K562 (cell line): ENCODE measurements around the gene PALM3. TPM values are rescaled to one million over a fixed set of nuclear protein-coding genes. Genes with fewer than 3 reads are reported as not detected.

ENCODE experiments used
- ARID3A ChIP-seq: IDR thresholded peaks from 2 replicates; pipeline ENCODE4 v1.6.1; 2012; ENCODE audit warnings: low read depth, low read length, improper control_type of control experiment, borderline replicate concordance
- MAZ ChIP-seq, 2 experiments: fragments of 450-650 bp in 1 of 2; sonication (generic) in 1 of 2; formaldehyde crosslinking; IDR thresholded peaks in 1 of 2; conservative IDR thresholded peaks in 1 of 2; 2 replicates each; pipeline versions ENCODE4 v1.4.0 to v1.5.0; 2020; ENCODE audit warnings: mild to moderate bottlenecking in 1 of 2, missing genetic modification reagents in 1 of 2
- PHB2 ChIP-seq: fragments of 450-650 bp; IDR thresholded peaks from 2 replicates; pipeline ENCODE4 v1.6.1; 2017; ENCODE audit warnings: low read depth
- RAD21 ChIP-seq, 2 experiments: fragments of 250-450 bp in 1 of 2; fragments of 450-650 bp in 1 of 2; sonication (Bioruptor Pico) in 1 of 2; formaldehyde crosslinking in 1 of 2; IDR thresholded peaks in 1 of 2; conservative IDR thresholded peaks in 1 of 2; 2 replicates each; pipeline versions ENCODE4 v1.4.0 to v1.8.0; 2020 to 2022; ENCODE audit warnings: mild to moderate bottlenecking in 2 of 2, moderate library complexity in 1 of 2
- REST ChIP-seq, 2 experiments: fragments of 450-650 bp; formaldehyde crosslinking in 1 of 2; IDR thresholded peaks; 2 replicates each; pipeline versions ENCODE4 v1.4.0 to v1.6.1; 2014 to 2020; ENCODE audit warnings: mild to moderate bottlenecking in 2 of 2, borderline replicate concordance in 1 of 2, low read depth in 1 of 2
- THRAP3 ChIP-seq: fragments of 450-650 bp; IDR thresholded peaks from 2 replicates; pipeline ENCODE4 v1.6.1; 2016; ENCODE audit warnings: mild to moderate bottlenecking, inconsistent platforms, borderline replicate concordance
- XRCC5 ChIP-seq: fragments of 200-400 bp; formaldehyde crosslinking; IDR thresholded peaks from 2 replicates; pipeline ENCODE4 v1.6.1; 2017; ENCODE audit warnings: low read depth, mild to moderate bottlenecking, low read length
- YY1 ChIP-seq, 3 experiments: IDR thresholded peaks; 2 replicates each; pipeline ENCODE4 v1.6.1; 2011; ENCODE audit warnings: low read length in 2 of 3, mild to moderate bottlenecking in 2 of 3, moderate library complexity in 2 of 3, borderline replicate concordance in 1 of 3, control low read depth in 1 of 3, low read depth in 1 of 3; ENCODE audit not compliant: insufficient read depth in 3 of 3, insufficient replicate concordance in 2 of 3, control insufficient read depth in 1 of 3, insufficient read length in 1 of 3; ENCODE audit errors: extremely low read depth in 1 of 3
- polyA plus RNA-seq, 8 experiments: library from polyadenylated mRNA; depleted of rRNA in 4 of 8; stranded (reverse) in 5 of 8; unstranded in 3 of 8; fragments of >200 nt; fragmentation: Nextera tagmentation in 2 of 8; fragmentation: Illumina TruSeq in 1 of 8; extraction: Ambion mirVana in 2 of 8; extraction: Trizol in 1 of 8; gene quantifications; 2 replicates each; pipeline versions ENCODE4 v1.2.1 to v1.2.3, GENCODE V29; 2011 to 2014; ENCODE audit warnings: inconsistent platforms in 1 of 8, missing spikeins in 1 of 8
- total RNA-seq, 7 experiments: library from RNA; depleted of rRNA in 6 of 7; stranded (reverse); fragments of >200 nt in 6 of 7; fragmentation: Illumina TruSeq in 2 of 7; extraction: Trizol in 2 of 7; gene quantifications; 2 replicates each; pipeline versions ENCODE4 v1.2.1 to v1.2.3, GENCODE V29; 2011 to 2021; ENCODE audit warnings: low replicate concordance in 1 of 7
- TF ChIP-seq, protein P1 (sequence below), 2 experiments: fragments of 200-800 bp in 1 of 2; sonication (Bioruptor generic) in 1 of 2; sonication (generic) in 1 of 2; formaldehyde crosslinking in 1 of 2; IDR thresholded peaks in 1 of 2; conservative IDR thresholded peaks in 1 of 2; 2 replicates each; pipeline versions ENCODE4 v1.5.0 to v1.6.1; 2016 to 2020; ENCODE audit warnings: missing compliant biosample characterization in 1 of 2, missing genetic modification characterization in 1 of 2, missing genetic modification reagents in 1 of 2

PALM3 gene
- total and polyA plus RNA-seq, 9 of the 15 experiments (the other 6 are each of a cell fraction or from before 2014, with no cell fraction given), result 0.07 to 9.3 (median 3.3) TPM

DNA sequence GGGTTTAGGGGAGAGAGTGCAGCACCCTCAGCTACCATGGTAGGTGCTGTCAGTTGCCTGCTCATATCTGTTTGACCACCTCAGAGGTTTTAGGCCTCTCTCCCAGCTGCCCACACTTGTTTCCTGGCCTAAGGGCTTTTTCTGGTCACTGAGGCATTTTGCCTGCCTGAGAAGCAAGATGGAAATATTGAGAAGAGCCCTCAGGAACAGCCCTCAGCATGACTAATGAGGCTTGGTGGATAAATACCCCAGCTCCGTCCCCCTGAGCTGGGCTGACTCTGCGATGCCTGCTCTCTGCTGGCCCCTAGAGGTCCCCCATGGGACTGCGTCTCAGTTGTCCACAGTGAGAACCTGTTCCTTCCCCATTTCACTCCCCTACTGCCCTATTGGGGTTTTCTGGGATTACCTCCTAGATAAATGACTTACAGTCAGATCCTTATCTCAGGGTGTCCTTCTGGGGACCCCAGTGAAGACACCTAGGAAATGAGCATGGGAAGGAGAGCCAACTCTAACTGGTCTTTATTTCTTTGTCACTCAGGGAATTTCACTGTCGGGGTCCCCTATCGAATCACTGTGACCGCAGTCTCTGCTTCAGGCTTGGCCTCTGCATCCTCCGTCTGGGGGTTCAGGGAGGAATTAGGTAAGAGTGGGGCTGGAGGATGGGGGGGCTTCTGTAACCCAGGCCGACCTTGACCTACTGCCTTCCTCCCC, 13.3 kb downstream of the PALM3 start (continued):
- TF ChIP-seq REST (IDR thresholded peaks at IDR 0.05; ENCODE audit: borderline replicate concordance) (peak; percentile 44; the same call in 1 of the 2 replicates), REST (CRISPR knock-in tag; IDR thresholded peaks at IDR 0.05; ENCODE audit: low read depth) (no peak), PHB2 (no peak), RAD21 (CRISPR knock-in tag; conservative IDR thresholded peaks at IDR 0.05 in 1 of 2, IDR thresholded peaks at IDR 0.05 in 1 of 2) (peak; percentile 31 to 62; a peak in 2 of 4 replicates), MAZ (CRISPR knock-in tag; conservative IDR thresholded peaks at IDR 0.05 in 1 of 2, IDR thresholded peaks at IDR 0.05 in 1 of 2) (0 out of 4 replicates have a peak, but pooled peaks of 1 of the 2 experiments have one; percentile 24), ARID3A (no peak), XRCC5 (0 out of 2 replicates have a peak, but pooled peaks have one; percentile 36), YY1 (IDR thresholded peaks at IDR 0.05; ENCODE audit: borderline replicate concordance in 1 of 3, control insufficient read depth in 1 of 3, extremely low read depth in 1 of 3, insufficient read depth in 3 of 3, insufficient read length in 1 of 3, insufficient replicate concordance in 2 of 3, low read depth in 1 of 3, low read length in 2 of 3) (no peak), THRAP3 (no peak)
- TF ChIP-seq, protein P1, sequence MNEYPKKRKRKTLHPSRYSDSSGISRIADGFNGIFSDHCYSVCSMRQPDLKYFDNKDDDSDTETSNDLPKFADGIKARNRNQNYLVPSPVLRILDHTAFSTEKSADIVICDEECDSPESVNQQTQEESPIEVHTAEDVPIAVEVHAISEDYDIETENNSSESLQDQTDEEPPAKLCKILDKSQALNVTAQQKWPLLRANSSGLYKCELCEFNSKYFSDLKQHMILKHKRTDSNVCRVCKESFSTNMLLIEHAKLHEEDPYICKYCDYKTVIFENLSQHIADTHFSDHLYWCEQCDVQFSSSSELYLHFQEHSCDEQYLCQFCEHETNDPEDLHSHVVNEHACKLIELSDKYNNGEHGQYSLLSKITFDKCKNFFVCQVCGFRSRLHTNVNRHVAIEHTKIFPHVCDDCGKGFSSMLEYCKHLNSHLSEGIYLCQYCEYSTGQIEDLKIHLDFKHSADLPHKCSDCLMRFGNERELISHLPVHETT (CRISPR knock-in tag; conservative IDR thresholded peaks at IDR 0.05 in 1 of 2, IDR thresholded peaks at IDR 0.05 in 1 of 2), result no peak
